ENCODE measurements around the gene GRN. TPM values are rescaled to one million over a fixed set of nuclear protein-coding genes. Genes with fewer than 3 reads are reported as not detected.

Gene GRN
- total and polyA plus RNA-seq, 2 of the 8 experiments (the other 6 are each of a cell fraction or from before 2014, with no cell fraction given) = 108 to 387 TPM

DNA sequence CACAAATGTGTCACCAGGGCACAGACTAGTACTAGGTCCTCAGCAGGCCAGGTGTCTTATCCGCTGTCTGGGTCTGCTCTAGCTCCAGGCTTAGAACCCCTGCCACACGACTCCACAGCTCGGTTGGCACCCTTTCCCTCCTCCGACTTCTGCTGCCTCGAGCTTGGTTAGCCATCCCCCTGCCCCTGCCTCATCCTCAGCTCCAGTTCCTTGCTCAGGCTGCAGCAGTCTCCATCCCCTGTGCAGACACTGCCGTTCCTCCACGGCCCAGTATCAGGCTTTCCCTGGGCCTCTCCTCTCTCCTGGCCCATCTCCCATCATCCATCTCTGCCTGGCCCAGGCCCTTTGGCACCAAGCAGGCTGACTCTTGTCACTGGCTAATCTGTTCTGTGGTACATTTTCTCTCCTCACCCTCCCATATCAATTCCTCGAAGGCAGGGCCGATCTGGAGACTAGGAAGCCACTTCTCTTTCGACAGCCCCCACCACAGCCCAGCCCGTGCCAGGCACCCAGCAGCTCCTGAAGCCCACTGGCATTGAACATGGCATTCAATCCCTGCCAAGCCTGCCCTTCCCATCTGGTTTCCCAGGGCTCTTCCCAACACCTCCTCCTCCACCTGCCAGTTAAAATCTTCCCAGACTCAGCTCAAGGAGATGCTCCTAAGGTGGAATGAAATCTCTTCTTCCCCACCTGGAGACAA lies 1.4 kb upstream of the GRN start (continued):
- TF ChIP-seq SIX5 (IDR thresholded peaks at IDR 0.05; ENCODE audit: low read depth, low read length) (no peak), CEBPB (IDR thresholded peaks at IDR 0.05; ENCODE audit: low read depth, low read length) (no peak)
